GM12878 (cell line): ENCODE measurements around the gene ABCC3.

Experiments
- MYC ChIP-seq: IDR thresholded peaks from 2 replicates; pipeline ENCODE4 v1.6.1; 2011; ENCODE audit warnings: mild to moderate bottlenecking, low read length, moderate library complexity, inconsistent platforms; ENCODE audit not compliant: insufficient read depth, insufficient replicate concordance, insufficient read length, severe bottlenecking
- NFYB ChIP-seq: IDR thresholded peaks from 2 replicates; pipeline ENCODE4 v1.6.1; 2011; ENCODE audit warnings: low read depth, mild to moderate bottlenecking, low read length, improper control_type of control experiment, moderate library complexity; ENCODE audit not compliant: insufficient read depth
- POLR2AphosphoS2 ChIP-seq: IDR thresholded peaks from 2 replicates; pipeline ENCODE4 v1.6.1; 2011; ENCODE audit warnings: low read depth, mild to moderate bottlenecking, low read length, improper control_type of control experiment, moderate library complexity
- TCF12 ChIP-seq: IDR thresholded peaks from 2 replicates; pipeline ENCODE4 v1.6.1; 2011; ENCODE audit warnings: low read depth, mild to moderate bottlenecking, low read length

DNA sequence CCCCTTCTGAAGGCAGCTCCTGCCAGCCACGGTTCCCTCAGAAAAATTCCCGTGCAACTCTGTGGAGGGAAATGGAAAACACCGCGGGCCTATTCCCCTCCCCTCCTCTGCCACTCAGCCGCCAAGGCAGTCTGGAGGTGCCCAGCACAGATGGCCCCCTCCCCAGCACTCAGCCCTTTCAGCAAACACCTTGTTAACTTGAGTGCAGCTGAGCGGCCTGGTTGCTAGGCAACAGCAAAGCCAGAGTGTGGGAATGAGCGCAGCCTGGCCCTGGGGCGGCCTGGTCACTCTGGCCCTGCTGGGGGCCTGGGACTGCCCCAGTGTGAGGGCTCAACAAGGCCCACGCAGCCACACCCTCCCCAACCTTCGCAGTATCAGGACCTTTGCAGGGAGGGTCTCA, 41.4 kb upstream of the ABCC3 start:
- TF ChIP-seq TCF12: no peak
- no peak for TF ChIP-seq POLR2AphosphoS2
- TF ChIP-seq NFYB: no peak
- TF ChIP-seq MYC: no peak
